ES-I3 (cell line): ENCODE measurements around the gene RALGAPA1.
"Not testable (repeated sequence)": the region's sequence is repeated elsewhere in the genome, so short reads cannot be mapped to it uniquely, and the experiment has no call there.

Source experiments
- H3K36me3 ChIP-seq: 2 replicates; pipeline ENCODE4 v1.6.1; 2013; ENCODE audit warnings: mild to moderate bottlenecking, low read length, control low read depth, moderate library complexity; ENCODE audit not compliant: insufficient read depth
- H3K4me1 ChIP-seq: 2 replicates; pipeline ENCODE4 v1.6.1; 2013; ENCODE audit warnings: mild to moderate bottlenecking, control low read depth, low read length; ENCODE audit not compliant: insufficient read depth
- H3K9ac ChIP-seq: 2 replicates; pipeline ENCODE4 v1.6.1; 2013; ENCODE audit warnings: low read depth, mild to moderate bottlenecking, low read length, moderate library complexity
- H3K9me3 ChIP-seq: 2 replicates; pipeline ENCODE4 v1.6.1; 2013; ENCODE audit warnings: mild to moderate bottlenecking, low read length, moderate library complexity; ENCODE audit not compliant: control insufficient read depth, insufficient read depth

Gene RALGAPA1

GRCh38 chr14:35621996-35622395, 187.1 kb downstream of the RALGAPA1 start:
- H3K4me1 ChIP-seq, H3K36me3 ChIP-seq, H3K9ac ChIP-seq, H3K9me3 ChIP-seq: not testable (repeated sequence)

- H3K4me1 ChIP-seq, H3K9ac ChIP-seq, H3K36me3 ChIP-seq, H3K9me3 ChIP-seq: not testable (repeated sequence)
Measured at GRCh38 chr14:35619998-35620397, 189.1 kb downstream of the RALGAPA1 start.

GRCh38 chr14:35619461-35619860, 189.6 kb downstream of the RALGAPA1 start:
- H3K9me3 ChIP-seq, H3K36me3 ChIP-seq, H3K9ac ChIP-seq, H3K4me1 ChIP-seq: not testable (repeated sequence)

GRCh38 chr14:35617500-35617899, 191.6 kb downstream of the RALGAPA1 start:
- Histone ChIP-seq H3K9me3 (no peaks in the 10 kb centered on the region), H3K4me1 (0 out of 2 replicates have a peak, but pooled peaks cover 3% of the 10 kb centered on the region), H3K36me3 (no peaks in the 10 kb centered on the region), H3K9ac (no peak overlapping the region)

GRCh38 chr14:35607380-35607779, 201.7 kb downstream of the RALGAPA1 start:
- no peak overlapping the region for H3K9ac ChIP-seq
- no peaks in the 10 kb centered on the region for H3K9me3 ChIP-seq
- no peaks in the 10 kb centered on the region for H3K36me3 ChIP-seq

GRCh38 chr14:35600253-35600652, 208.8 kb downstream of the RALGAPA1 start:
- Histone ChIP-seq H3K4me1 (no peaks in the 10 kb centered on the region), H3K9ac (no peak overlapping the region), H3K36me3 (no peaks in the 10 kb centered on the region), H3K9me3 (no peaks in the 10 kb centered on the region)

More at GRCh38 chr14:35607380-35607779, 201.7 kb downstream of the RALGAPA1 start:
- H3K4me1 ChIP-seq = no peaks in the 10 kb centered on the region

- Histone ChIP-seq H3K4me1 (no peaks in the 10 kb centered on the region), H3K9ac (no peak overlapping the region), H3K9me3 (no peaks in the 10 kb centered on the region; the same call in 1 of the 2 replicates), H3K36me3 (no peaks in the 10 kb centered on the region)
Measured at GRCh38 chr14:35594616-35595015, 214.5 kb downstream of the RALGAPA1 start.

- H3K9me3 ChIP-seq, H3K9ac ChIP-seq, H3K4me1 ChIP-seq, H3K36me3 ChIP-seq: not testable (repeated sequence)
Measured at GRCh38 chr14:35587373-35587772, 221.7 kb downstream of the RALGAPA1 start.

- Histone ChIP-seq H3K9me3 (no peaks in the 10 kb centered on the region), H3K36me3 (no peaks in the 10 kb centered on the region), H3K9ac (no peak overlapping the region), H3K4me1 (no peaks in the 10 kb centered on the region)
Measured at GRCh38 chr14:35578639-35579038, 230.5 kb downstream of the RALGAPA1 start.

- no peaks in the 10 kb centered on the region for H3K9me3 ChIP-seq
- H3K36me3 ChIP-seq = no peaks in the 10 kb centered on the region
- H3K9ac ChIP-seq = no peak overlapping the region
- no peaks in the 10 kb centered on the region for H3K4me1 ChIP-seq
Measured at GRCh38 chr14:35578135-35578534, 231.0 kb downstream of the RALGAPA1 start.

- no peaks in the 10 kb centered on the region for H3K36me3 ChIP-seq
- H3K4me1 ChIP-seq = no peaks in the 10 kb centered on the region
- H3K9me3 ChIP-seq = no peaks in the 10 kb centered on the region
- H3K9ac ChIP-seq = no peak overlapping the region
Measured at GRCh38 chr14:35576856-35577255, 232.2 kb downstream of the RALGAPA1 start.

- no peaks in the 10 kb centered on the region for H3K36me3 ChIP-seq
- H3K9me3 ChIP-seq = no peaks in the 10 kb centered on the region
- H3K4me1 ChIP-seq = no peaks in the 10 kb centered on the region
- H3K9ac ChIP-seq = no peak overlapping the region
Measured at GRCh38 chr14:35576260-35576659, 232.8 kb downstream of the RALGAPA1 start.

- Histone ChIP-seq H3K9ac (no peak overlapping the region), H3K36me3 (no peaks in the 10 kb centered on the region), H3K9me3 (no peaks in the 10 kb centered on the region), H3K4me1 (no peaks in the 10 kb centered on the region)
Measured at GRCh38 chr14:35573911-35574310, 235.2 kb downstream of the RALGAPA1 start.

- Histone ChIP-seq H3K36me3 (no peaks in the 10 kb centered on the region), H3K9me3 (no peaks in the 10 kb centered on the region), H3K4me1 (no peaks in the 10 kb centered on the region), H3K9ac (no peak overlapping the region)
Measured at GRCh38 chr14:35571598-35571997, 237.5 kb downstream of the RALGAPA1 start.

GRCh38 chr14:35565871-35566464, 243.1 kb downstream of the RALGAPA1 start:
- H3K9ac ChIP-seq = no peak overlapping the region
- H3K4me1 ChIP-seq = no peaks in the 10 kb centered on the region
- H3K9me3 ChIP-seq = no peaks in the 10 kb centered on the region
- no peaks in the 10 kb centered on the region for H3K36me3 ChIP-seq

- no peak overlapping the region for H3K9ac ChIP-seq
- H3K4me1 ChIP-seq = no peaks in the 10 kb centered on the region
- H3K9me3 ChIP-seq = no peaks in the 10 kb centered on the region
- H3K36me3 ChIP-seq = no peaks in the 10 kb centered on the region
Measured at GRCh38 chr14:35558680-35559079, 250.4 kb downstream of the RALGAPA1 start.
